ENCODE results near the gene ABCA8. TPM values are rescaled to one million over a fixed set of nuclear protein-coding genes. Genes with fewer than 3 reads are reported as not detected.

The ABCA8 gene
- total RNA-seq, 4 donors from 2014 or later, result 54.4 to 113 (median 71.3) TPM

DNA sequence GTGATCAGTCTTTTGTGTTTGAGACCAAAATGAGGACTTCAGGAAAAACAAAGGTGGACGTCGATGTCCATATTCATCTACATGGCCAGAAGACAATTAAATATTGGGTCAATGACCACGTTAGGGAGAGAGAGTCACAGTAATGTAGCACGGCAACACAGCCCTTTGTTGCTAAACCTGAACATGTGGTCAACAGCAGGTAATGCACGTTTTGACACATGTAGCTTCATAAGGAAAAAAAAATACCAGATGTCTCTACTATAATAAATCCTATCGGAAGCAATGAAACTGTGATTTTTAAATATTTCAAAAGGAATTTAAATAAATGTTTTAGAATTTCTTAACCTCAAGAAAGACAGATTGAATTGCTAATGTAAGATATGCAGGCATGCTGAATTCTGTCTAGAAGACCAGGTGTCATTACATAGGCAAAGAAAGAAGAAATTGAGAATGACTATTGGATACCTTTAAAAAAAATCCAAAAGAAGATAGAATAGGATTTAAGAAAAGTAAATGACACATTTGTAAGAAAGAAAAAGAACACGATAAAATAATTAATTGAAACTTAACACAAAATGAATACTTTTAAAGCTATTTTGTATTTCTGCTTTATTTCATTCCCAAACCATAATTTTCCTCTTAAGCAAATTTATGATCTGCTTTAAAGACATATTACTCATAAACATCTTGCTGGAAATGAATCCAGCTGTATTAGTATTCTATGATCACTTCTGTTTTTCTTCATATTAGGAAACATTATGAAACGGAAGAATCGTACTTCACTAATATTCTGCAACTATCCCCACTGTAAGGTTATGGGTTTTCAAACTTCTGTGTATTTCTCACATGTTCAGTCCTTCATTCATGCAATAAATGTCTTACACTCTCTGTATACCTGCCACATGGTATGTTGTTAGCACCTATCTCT, 30.1 kb downstream of the ABCA8 start:
- ATAC-seq, result no peak
- Histone ChIP-seq H3K4me1 (peaks cover 0 to 18% (median 4%) of the 10 kb centered on the region in 3 donors), H3K36me3 (peaks cover 0 to 4% of the 10 kb centered on the region in 2 donors), H3K27ac (no peak overlapping the region), H3K27me3 (no peaks in the 10 kb centered on the region), H3K9me3 (no peaks in the 10 kb centered on the region), H3K4me3 (no peak overlapping the region)
- 65 to 74% methylated on average over 9 of the region's 9 CpGs for WGBS, 2 donors (ENCODE audit: low coverage in 1 of 2)
- no peak for TF ChIP-seq POLR2A (IDR thresholded peaks at IDR 0.05)
- no peak for TF ChIP-seq EP300 (IDR thresholded peaks at IDR 0.05)
- no peak for TF ChIP-seq POLR2AphosphoS5 (IDR thresholded peaks at IDR 0.05)
- TF ChIP-seq CTCF (IDR thresholded peaks at IDR 0.05), result no peak

GRCh38 chr17:68910789-68911431, 44.3 kb downstream of the ABCA8 start:
- ATAC-seq, result no peak
- Histone ChIP-seq H3K36me3 (peaks cover 0 to 9% of the 10 kb centered on the region in 2 donors), H3K4me3 (no peak overlapping the region), H3K9me3 (no peaks in the 10 kb centered on the region), H3K27ac (peak overlapping the region in 3 of 4 donors; percentile 59 to 60 (median 60)), H3K4me1 (peaks cover 0 to 32% (median 17%) of the 10 kb centered on the region in 3 donors), H3K27me3 (no peaks in the 10 kb centered on the region)
- TF ChIP-seq POLR2AphosphoS5 (IDR thresholded peaks at IDR 0.05) (no peak), EP300 (IDR thresholded peaks at IDR 0.05) (no peak), CTCF (IDR thresholded peaks at IDR 0.05) (no peak), POLR2A (IDR thresholded peaks at IDR 0.05) (no peak)
- WGBS, 2 donors (ENCODE audit: low coverage in 1 of 2), result 86 to 100% methylated on average over 1 of the region's 2 CpGs

DNA sequence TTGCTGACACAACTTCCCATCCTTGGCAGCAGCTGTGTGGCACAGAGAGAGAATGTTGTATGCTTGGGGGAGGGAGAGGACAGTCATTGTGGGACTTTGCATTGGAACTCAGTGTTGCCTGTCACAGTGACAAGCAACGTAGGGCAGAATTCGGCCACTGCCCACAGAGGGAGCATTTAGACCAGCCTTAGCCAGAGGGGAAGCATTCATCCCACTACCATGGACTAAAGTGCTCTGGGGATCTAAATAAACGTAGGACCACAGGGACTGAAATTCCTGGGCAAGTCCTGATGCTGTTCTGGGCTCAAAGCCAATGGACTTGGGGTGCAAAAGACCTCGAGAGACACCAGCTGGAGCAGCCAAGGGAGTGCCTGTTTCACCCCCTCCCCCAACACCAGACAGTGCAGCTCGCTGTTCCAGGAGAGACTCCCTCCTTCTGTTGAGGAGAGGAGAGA, 44.9 kb downstream of the ABCA8 start:
- ATAC-seq, result peak; percentile 48
- H3K4me1 ChIP-seq, result peaks cover 0 to 32% (median 17%) of the 10 kb centered on the region in 3 donors
- H3K27ac ChIP-seq, result peak overlapping the region in 3 of 4 donors; percentile 59 to 60 (median 60)
- H3K9me3 ChIP-seq, result no peaks in the 10 kb centered on the region
- no peaks in the 10 kb centered on the region for H3K27me3 ChIP-seq
- peaks cover 0 to 9% of the 10 kb centered on the region in 2 donors for H3K36me3 ChIP-seq
- TF ChIP-seq EP300 (IDR thresholded peaks at IDR 0.05), result no peak
- TF ChIP-seq CTCF (IDR thresholded peaks at IDR 0.05), result peak in 1 of 4 experiments; percentile 12
- no peak for TF ChIP-seq POLR2AphosphoS5 (IDR thresholded peaks at IDR 0.05)
- TF ChIP-seq POLR2A (IDR thresholded peaks at IDR 0.05), result no peak
- no peak overlapping the region for H3K4me3 ChIP-seq
- 27 to 36% methylated on average over 3 to 4 of the region's 5 CpGs for WGBS, 2 donors (ENCODE audit: low coverage in 1 of 2)

- peak; percentile 83 for ATAC-seq
- peak overlapping the region; percentile 34 to 60 (median 56) for H3K27ac ChIP-seq
- no peaks in the 10 kb centered on the region for H3K27me3 ChIP-seq
- WGBS, 2 donors (ENCODE audit: low coverage in 1 of 2), result 11 to 33% methylated on average over 1 of the region's 1 CpG
- no peak overlapping the region for H3K4me3 ChIP-seq
- H3K9me3 ChIP-seq, result no peaks in the 10 kb centered on the region
- H3K36me3 ChIP-seq, result no peaks in the 10 kb centered on the region
- peaks cover 0 to 32% (median 17%) of the 10 kb centered on the region in 3 donors for H3K4me1 ChIP-seq
- TF ChIP-seq POLR2A (IDR thresholded peaks at IDR 0.05) (no peak), POLR2AphosphoS5 (IDR thresholded peaks at IDR 0.05) (peak; percentile 38)
Measured at GRCh38 chr17:68909066-68909465, 46.1 kb downstream of the ABCA8 start.

GRCh38 chr17:68908045-68908444, 47.1 kb downstream of the ABCA8 start:
- WGBS, 2 donors (ENCODE audit: low coverage in 1 of 2), result 80 to 81% methylated on average over 2 of the region's 2 CpGs
- H3K9me3 ChIP-seq, result no peaks in the 10 kb centered on the region

More at GRCh38 chr17:68908045-68908444, 47.1 kb downstream of the ABCA8 start:
- ATAC-seq, result no peak
- H3K36me3 ChIP-seq, result no peaks in the 10 kb centered on the region
- no peaks in the 10 kb centered on the region for H3K27me3 ChIP-seq
- H3K4me1 ChIP-seq, result peaks cover 0 to 32% (median 17%) of the 10 kb centered on the region in 3 donors
- H3K4me3 ChIP-seq, result no peak overlapping the region
- TF ChIP-seq CTCF (IDR thresholded peaks at IDR 0.05), result no peak
- no peak for TF ChIP-seq POLR2A (IDR thresholded peaks at IDR 0.05)
- TF ChIP-seq POLR2AphosphoS5 (IDR thresholded peaks at IDR 0.05), result no peak
- TF ChIP-seq EP300 (IDR thresholded peaks at IDR 0.05), result no peak
- H3K27ac ChIP-seq, result peak overlapping the region in 2 of 4 donors; percentile 53 to 59

Data from gastroesophageal sphincter (tissue), 4 donors.